ENCODE results near the gene POLR2I. TPM values are rescaled to one million over a fixed set of nuclear protein-coding genes. Genes with fewer than 3 reads are reported as not detected.

Gene POLR2I
- polyA plus RNA-seq, 1 donor, result 42.6 TPM

DNA sequence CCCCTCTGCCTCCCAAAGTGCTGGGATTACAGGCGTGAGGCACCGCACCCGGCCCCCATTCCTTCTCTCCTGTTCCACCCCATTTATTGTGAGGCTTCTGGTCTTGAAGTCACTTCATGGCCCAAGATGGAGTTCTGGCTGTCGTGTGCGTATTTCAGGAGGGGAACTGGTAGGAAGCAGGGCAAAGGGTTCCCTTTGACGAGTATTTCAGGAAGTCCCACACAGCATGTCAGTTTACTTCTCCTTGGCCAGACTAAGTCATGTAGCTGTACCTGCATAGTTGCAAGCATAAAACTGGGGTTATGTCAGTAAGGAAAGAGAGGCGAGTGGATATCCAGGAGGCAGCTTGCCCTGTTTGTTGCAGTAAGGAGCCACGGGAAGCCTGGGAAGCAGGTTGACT is 49.8 kb downstream of the POLR2I start:
- DNase-seq, result no peak

Other genes starting within 250 kb of the POLR2I start
- gene APLP1, start 246.3 kb downstream of the POLR2I start, polyA plus RNA-seq (ENCODE audit: insufficient read length), result 25.0 TPM
- 4.4 TPM for gene NFKBID, start 214.3 kb downstream of the POLR2I start, polyA plus RNA-seq (ENCODE audit: insufficient read length)
- 1.1 TPM for gene HCST, start 212.3 kb downstream of the POLR2I start, polyA plus RNA-seq (ENCODE audit: insufficient read length)
- gene TYROBP, start 206.6 kb downstream of the POLR2I start, polyA plus RNA-seq (ENCODE audit: insufficient read length), result 7.4 TPM
- 10.2 TPM for gene LRFN3, start 178.5 kb downstream of the POLR2I start, polyA plus RNA-seq (ENCODE audit: insufficient read length)
- 9.4 TPM for gene SDHAF1, start 119.7 kb downstream of the POLR2I start, polyA plus RNA-seq (ENCODE audit: insufficient read length)
- gene SYNE4, start 106.1 kb downstream of the POLR2I start, polyA plus RNA-seq (ENCODE audit: insufficient read length), result 14.0 TPM
- 15.3 TPM for gene ALKBH6, start 100.7 kb downstream of the POLR2I start, polyA plus RNA-seq (ENCODE audit: insufficient read length)
- 55.9 TPM for gene CLIP3, start 82.0 kb downstream of the POLR2I start, polyA plus RNA-seq (ENCODE audit: insufficient read length)
- 9.2 TPM for gene THAP8, start 60.6 kb downstream of the POLR2I start, polyA plus RNA-seq (ENCODE audit: insufficient read length)
- 7.8 TPM for gene WDR62, start 60.0 kb downstream of the POLR2I start, polyA plus RNA-seq (ENCODE audit: insufficient read length)
- not detected for gene OVOL3, start 3.7 kb downstream of the POLR2I start, polyA plus RNA-seq (ENCODE audit: insufficient read length)
- 110 TPM for gene TBCB, start 593 bp upstream of the POLR2I start, polyA plus RNA-seq (ENCODE audit: insufficient read length)
- gene CAPNS1, start 25.2 kb upstream of the POLR2I start, polyA plus RNA-seq (ENCODE audit: insufficient read length), result 520 TPM
- 25.6 TPM for gene COX7A1, start 37.6 kb upstream of the POLR2I start, polyA plus RNA-seq (ENCODE audit: insufficient read length)
- 8.1 TPM for gene ZNF565, start 99.8 kb upstream of the POLR2I start, polyA plus RNA-seq (ENCODE audit: insufficient read length)
- gene ZNF146, start 100.2 kb upstream of the POLR2I start, polyA plus RNA-seq (ENCODE audit: insufficient read length), result 155 TPM

All from left kidney (tissue), 2 donors.